Caki2 (cell line): ENCODE results near the gene TGM5. TPM values are rescaled to one million over a fixed set of nuclear protein-coding genes. Genes with fewer than 3 reads are reported as not detected.

Source experiments
- DNase-seq: peaks from one replicate; pipeline ENCODE4 v3.0.0-alpha.2; 2015; ENCODE audit warnings: low read depth
- in situ Hi-C: cut with HindIII; loops from 2 replicates; pipeline ENCODE4 v1.10.0; 2016; ENCODE audit warnings: low sequenced_read_pairs, low pct_unique_long_range_greater_than_20kb, mixed read lengths
- total RNA-seq: library from RNA; depleted of rRNA; stranded (reverse); fragments of >200 nt; shearing (Covaris generic); gene quantifications from 2 replicates; pipeline ENCODE4 v1.2.3, GENCODE V29; 2014; ENCODE audit warnings: low replicate concordance; rRNA removed

TGM5 gene
- total RNA-seq, 1 experiment from 2014 or later: not detected

GRCh38 chr15:43185157-43186002, 81.3 kb downstream of the TGM5 start, which contains the start of gene CCNDBP1:
CCNDBP1 (plus strand) TSS chr15:43185403; CDS start chr15:43185499, 96 bp downstream.
- in situ Hi-C loops: no loop called here
- peak; percentile 89 for DNase-seq

GRCh38 chr15:43184407-43185124, 82.2 kb downstream of the TGM5 start:
- in situ Hi-C loops: no loop called here
- DNase-seq: no peak

- in situ Hi-C loops: no loop called here
Measured at GRCh38 chr15:43183270-43183669, 83.5 kb downstream of the TGM5 start.

More at GRCh38 chr15:43183270-43183669, 83.5 kb downstream of the TGM5 start:
- no peak for DNase-seq

Other genes with a start within 250 kb of the TGM5 start
- gene UBR1, start 160.9 kb downstream of the TGM5 start, total RNA-seq: 15.1 and 37.6 TPM in 2 replicates
- gene TMEM62, start 133.3 kb downstream of the TGM5 start, total RNA-seq: 27.1 and 37.7 TPM in 2 replicates
- gene CCNDBP1, start 81.5 kb downstream of the TGM5 start, total RNA-seq: 64.0 and 96.2 TPM in 2 replicates
- not detected in 2 replicates for gene EPB42, start 45.9 kb downstream of the TGM5 start, total RNA-seq
- gene TGM7, start 35.3 kb upstream of the TGM5 start, total RNA-seq: not detected in 2 replicates
- 6.0 and 8.3 TPM in 2 replicates for gene LCMT2, start 63.6 kb upstream of the TGM5 start, total RNA-seq
- 8.4 and 15.9 TPM in 2 replicates for gene ZSCAN29, start 104.1 kb upstream of the TGM5 start, total RNA-seq
- gene TUBGCP4, start 104.2 kb upstream of the TGM5 start, total RNA-seq: 9.1 and 17.3 TPM in 2 replicates
- 31.6 and 35.0 TPM in 2 replicates for gene TP53BP1, start 226.2 kb upstream of the TGM5 start, total RNA-seq